OCI-M2 (cell line): ENCODE data around the gene SPG7.

ENCODE experiments used
- DNase-seq: peaks from one replicate; lab custom pipeline; 2025; ENCODE audit not compliant: unreplicated experiment; lab: John Stamatoyannopoulos, UW

SPG7 gene

DNA sequence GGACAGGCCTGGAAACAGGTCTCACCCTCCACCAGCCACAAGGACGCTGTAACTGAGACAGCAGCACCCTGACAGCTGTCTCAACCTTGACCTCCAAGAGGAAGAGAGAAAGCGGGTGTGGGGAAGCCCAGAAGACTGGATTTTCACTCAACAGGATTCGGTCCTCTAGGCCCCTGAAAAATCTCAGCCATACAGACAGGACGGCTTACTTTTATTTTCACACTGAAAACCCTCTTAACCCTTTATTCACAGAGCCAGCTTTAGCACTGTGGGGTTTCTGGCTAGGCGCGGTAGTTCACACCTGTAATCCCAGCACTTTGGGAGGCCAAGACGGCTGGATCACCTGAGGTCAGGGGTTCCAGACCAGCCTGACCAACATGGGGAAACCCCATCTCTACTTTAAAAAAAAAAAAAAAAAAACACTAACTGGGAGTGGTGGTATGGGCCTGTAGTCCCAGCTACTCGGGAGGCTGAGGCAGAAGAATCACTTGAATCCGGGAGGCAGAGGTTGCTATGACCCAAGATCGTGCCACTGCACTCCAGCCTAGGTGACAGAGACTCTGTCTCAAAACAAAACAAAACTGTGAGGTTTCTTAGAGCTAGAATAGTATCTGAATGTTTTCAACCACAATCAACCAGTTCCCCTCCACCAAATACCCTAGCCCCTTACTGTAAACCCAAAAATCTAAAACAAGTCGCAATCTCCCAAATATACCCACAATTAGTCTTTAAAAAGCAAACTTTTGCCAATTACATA, 23.1 kb upstream of the SPG7 start:
- DNase-seq = no peak

DNA sequence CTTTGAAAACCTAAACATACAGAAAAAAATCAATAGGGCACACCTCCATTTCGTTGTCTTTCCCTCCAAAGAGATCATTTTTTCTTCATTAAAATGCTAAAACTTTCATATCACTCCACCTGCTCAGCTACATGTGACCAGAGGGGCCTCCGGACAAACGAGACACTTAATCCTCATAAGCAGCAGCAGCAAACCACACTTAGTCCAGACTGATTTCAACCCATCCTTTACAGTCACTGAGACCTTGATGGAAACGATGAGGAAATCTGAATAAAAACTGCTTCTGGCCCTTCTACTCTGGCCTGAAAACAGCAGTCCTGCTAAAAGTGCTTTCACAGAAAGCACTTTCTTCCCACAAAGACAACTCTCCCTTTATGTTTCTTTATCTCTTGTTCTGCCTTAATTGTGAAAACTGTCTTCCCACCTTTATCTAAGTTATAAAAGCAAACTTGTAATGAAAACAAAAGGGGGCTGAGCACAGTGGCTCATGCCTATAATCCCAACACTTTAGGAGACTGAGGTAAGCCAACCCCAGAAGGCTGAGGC, 22.4 kb upstream of the SPG7 start:
- no peak for DNase-seq

DNA sequence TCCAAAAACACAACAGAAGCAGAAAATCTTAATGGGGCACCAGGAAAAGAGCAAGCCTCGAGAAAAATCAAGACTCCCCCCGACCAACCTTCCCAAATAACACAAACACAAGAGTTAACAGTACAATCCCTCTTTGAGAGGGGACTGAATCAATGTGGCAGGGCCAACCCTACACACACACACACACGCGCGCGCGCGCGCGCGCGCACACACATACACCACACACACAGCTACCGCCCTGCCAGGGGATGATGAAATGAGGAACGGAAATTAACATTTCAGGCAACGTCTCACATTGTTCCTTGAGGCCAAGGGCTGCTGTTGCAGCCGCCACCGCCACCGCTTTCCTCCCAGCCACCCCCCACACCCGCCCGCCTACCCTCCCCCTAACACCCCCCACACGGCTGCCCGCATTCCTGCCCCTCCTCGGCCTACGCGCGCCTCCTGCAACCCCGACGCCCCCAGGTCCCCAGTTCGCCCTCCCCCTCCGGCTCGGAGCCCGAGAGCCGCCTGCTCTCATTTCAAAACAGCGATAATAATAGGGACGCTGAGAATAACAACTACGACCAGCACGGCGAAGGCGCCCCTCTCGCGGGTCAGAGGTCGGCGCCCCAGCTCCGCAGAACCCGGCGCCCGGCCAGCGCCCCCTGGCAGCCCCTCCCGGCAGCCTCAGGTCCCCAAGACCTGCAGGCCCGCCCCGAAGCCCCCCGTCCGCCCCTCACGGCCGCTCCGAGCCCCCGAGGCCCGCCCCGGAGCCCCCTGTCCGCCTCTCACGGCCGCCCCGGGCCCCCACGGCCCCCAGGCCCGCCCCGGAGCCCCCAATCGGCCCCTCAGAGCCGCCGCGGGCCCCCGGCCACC, 18.9 kb upstream of the SPG7 start:
- DNase-seq = no peak

DNA sequence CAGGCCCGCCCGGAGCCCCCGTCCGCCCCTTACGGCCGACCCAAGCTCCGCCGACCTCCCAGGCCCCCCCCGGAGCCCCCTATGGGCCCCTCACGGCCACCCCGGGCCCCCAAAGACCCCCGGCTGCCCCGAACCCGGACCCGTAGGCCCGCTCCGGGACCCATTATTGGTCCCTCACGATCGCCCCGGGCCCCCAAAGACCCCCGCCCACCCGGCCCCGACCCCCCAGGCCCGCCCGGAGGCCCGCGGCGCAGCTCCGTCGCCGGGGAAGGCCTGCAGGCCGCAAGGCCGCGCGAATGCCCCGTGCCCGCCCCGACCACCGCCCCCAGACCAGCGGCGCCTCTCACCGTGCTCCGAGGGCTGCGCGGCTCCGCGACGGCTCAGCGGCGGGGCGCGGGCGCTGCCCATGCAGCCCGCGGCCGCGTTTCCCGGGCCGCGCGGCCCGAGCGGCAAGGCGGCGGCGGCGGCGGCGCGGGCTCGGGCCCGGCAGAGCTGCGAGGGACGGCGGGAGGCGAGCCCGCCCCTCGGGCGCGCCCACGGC, 18.2 kb upstream of the SPG7 start:
- no peak for DNase-seq

DNA sequence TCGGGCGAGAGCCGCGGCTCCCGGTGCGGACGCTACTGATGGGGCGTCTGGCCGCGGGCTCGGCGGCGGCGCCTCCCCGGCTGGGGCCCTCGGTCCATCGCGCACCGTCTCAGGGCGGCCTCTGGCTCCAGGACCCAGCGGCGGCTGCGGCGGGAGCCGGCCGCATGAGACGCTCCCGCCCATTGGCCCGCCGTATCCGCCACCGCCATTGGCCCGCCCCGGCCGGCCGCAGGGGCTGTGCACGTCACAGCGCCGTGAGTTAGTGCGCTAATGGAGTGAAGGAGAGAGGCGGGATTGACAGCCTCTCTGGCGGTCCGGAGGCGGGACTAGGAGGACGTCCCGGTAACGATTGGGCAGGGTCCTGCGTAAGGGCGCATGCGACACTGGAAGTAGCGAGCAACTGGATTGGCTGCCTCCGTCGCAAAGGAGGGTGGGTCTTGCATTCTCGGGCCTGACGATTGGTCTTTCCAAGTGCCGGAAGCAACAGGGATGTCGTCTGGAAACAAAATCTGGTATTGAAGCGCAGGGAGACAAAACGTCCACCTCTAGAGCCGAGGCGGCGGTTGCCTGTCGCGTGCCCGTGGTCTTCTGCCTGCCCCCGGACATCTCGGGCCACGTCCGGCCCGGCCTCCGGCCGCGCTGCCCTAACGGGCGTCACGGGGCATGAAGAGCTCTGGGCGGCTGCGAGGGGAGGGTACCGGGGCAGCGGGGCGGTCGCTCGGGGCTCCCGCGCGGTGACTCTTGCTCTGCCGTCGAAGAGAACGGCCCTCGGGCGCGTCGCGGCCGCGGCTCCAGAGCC, 17.6 kb upstream of the SPG7 start, which contains the start of gene ANKRD11:
Gene ANKRD11 (minus strand): TSS at position 123 of the 799 bp plus-strand sequence. CDS start 173,542 bp downstream, outside the sequence.
- DNase-seq = peak; percentile 89

DNA sequence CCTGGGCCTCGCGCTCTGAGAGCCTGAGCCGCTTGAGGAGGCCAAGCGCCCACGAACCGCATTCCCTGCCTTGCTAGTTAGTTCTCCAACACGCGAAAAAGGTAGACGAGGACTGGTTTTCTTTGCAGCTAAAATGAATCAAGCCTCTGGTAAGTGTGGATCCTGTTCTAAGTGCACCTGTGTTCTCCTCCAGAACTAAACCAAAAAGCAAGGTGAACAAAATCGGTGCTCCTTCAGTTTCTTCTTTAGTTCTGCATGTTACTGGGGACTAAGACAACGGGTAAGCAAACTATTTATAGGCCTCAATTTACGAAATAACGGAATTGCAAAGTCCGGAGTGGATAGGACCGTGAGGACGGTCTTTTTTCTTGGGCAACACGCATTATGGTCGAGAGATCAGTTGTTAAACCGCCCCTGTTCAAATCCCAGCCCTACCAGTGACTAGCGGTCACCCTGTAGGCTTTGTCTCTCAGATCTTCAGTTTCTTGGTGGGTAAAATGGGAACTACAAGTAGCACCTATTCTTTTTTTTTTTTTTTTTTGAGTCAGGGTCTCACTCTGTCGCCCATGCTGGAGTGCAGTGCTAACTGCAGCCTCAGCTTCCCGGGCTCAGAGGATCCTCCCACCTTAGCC, 16.8 kb upstream of the SPG7 start:
- no peak for DNase-seq

DNA sequence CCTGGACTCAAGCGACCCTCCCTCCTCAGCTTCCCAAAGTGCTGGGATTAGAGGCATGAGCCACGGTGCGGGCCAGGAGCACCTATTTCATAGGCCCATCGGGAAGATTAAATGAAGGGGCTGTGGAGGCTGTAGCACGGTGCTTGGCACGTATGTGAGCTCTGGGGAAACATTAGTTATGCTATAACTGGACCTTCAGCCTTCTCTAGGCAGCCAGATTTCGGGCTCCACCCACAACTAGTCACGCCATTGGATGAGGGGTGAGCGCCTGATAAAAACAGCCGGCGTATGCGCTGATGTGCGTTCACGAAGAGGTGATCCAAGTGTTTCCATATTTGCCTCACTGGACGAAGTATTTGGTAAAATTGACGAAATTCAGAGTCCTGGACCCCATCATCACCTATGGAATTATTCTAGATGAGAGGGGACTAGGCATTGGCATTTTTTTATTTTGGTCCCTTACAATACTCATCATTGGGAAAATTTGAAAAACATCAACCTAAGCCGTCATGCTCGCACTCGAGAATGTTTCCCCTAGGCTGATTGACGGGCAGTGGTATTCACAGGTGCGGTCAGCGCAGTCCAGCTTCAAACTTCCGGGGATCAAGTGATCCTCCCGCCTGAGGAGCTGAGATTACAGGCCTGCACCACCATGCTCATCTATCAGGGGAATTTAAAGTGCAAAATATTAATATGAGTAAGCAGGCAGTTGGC, 16.1 kb upstream of the SPG7 start:
- DNase-seq = no peak

DNA sequence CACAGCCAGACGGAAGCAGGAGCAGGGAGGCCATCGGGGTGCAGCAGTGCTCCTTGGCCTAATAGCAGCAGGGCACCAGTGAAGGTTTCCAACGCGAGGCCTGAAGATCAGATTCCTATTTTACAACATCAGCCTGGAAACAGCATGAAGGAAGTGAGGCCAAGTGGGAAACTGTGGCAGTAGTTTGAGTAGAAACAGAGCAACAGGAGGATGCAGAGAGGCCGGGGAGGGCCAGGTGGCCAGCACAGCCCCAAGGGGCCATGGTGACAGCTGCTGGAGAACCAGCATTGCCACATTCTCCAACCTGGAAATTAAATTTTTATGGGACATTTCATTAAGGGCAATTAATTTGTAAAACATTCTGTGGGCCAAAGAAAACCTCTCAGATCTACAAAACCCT, 14.4 kb upstream of the SPG7 start:
- no peak for DNase-seq

DNA sequence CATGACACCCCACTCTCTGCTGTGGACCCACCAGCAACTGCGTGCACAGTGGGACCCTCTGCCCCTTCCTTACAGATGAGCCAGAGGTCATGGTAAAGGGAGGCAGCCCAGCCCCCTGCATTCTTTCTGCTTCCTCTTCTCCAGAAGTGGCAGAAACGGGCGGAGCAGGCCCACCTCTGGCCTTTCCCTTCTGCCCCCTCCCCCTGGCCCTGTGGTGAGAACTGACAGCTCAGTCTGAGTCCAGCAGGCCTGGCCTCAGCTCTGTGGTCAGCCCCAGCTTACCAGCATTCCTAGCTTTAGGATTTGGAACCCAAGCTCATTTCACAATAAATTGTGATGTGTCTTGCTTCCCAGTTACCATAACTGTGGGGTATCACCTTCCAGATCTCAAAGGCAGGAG, 13.1 kb upstream of the SPG7 start:
- DNase-seq = no peak

DNA sequence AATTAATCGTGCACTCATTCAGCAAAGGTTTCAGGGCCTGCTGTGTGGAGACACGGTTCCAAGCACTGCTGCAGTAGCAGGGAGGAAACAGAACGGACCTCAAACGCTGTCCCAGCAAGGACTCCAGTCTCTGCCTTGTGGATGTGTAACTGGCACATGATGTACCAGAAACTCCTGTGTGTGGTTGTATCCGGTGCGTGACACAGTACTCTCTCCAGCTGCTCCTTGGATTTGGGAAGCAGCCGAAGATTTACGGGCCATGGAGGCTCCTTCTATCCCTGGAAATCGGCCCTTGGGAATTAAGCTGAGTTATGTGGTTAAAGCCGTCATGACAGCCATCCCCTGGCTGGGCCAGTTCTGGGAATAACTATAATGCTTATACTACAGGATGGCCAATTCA, 9.4 kb upstream of the SPG7 start:
- no peak for DNase-seq

DNA sequence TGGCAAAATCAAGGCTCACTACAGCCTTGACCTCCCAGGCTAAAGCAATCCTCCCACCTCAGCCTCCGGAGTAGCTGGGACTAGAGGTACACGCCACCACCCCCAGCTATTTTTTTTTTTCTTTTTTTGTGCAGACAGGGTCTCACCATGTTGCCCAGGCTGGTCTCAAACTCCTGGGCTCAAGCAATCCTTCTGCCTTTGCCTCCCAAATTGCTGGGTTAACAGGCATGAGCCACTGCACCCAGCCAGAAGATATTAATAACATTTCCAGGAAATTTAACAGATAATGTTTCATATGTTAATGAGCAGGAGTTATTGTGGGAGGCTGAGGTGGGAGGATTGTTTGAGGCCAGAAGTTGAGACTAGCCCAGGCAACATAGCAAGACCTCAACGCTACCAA, 8.4 kb upstream of the SPG7 start:
- DNase-seq = no peak

DNA sequence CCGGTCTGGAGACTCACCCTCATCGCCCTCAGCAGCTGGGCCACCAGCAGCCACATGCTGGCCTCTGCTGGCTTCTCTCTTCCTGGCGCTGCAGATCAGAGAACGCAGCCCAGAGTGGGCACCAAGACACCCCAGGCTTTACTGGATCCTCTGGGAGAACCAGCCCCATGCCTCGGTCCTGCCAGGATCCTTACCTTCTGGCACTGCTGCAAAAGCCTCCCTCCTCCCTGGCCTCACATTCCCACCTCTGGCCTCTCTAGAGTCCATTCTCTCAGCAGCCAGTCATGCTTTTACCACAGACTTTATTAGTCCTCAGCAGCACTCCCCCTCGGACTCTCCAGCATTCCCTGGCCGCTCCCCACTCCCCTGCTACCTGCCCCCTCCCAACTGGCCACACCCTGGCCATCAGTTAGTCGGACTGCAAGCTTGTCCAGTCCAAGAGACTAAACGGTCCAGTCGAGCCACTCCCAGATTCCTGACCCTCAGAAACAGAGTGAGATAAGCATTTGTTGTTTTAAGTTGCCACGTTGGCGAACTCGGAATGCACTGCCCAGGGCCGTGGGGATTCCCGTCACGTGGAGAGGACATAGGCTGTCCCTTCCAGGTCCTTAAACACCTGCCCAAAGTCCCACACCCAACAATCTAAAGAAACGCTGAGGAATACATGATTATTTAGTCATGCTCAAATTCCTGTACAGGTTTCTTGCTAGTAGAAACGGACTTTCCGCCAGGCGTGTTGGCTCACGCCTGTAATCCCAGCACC, 5.9 kb upstream of the SPG7 start:
- DNase-seq = no peak

DNA sequence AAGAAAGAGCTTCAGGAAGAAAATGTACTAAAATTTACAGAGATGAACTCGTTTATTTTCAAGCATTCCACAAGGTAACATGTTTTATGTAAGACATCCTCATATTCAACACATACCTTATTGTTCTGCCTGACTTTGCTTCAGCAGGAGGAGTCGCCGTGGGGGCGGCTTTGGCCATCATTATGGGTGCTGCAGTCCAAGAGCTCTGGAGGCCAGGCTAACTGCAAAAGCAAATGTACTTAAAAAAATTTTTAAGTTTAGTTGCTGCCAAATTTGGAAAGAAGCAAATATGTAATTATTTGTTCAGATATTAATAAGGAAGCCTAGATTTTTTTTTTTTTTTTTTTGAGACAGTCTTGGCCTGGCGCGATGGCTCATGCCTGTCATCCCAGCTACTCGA, 4.1 kb upstream of the SPG7 start:
- no peak for DNase-seq

DNA sequence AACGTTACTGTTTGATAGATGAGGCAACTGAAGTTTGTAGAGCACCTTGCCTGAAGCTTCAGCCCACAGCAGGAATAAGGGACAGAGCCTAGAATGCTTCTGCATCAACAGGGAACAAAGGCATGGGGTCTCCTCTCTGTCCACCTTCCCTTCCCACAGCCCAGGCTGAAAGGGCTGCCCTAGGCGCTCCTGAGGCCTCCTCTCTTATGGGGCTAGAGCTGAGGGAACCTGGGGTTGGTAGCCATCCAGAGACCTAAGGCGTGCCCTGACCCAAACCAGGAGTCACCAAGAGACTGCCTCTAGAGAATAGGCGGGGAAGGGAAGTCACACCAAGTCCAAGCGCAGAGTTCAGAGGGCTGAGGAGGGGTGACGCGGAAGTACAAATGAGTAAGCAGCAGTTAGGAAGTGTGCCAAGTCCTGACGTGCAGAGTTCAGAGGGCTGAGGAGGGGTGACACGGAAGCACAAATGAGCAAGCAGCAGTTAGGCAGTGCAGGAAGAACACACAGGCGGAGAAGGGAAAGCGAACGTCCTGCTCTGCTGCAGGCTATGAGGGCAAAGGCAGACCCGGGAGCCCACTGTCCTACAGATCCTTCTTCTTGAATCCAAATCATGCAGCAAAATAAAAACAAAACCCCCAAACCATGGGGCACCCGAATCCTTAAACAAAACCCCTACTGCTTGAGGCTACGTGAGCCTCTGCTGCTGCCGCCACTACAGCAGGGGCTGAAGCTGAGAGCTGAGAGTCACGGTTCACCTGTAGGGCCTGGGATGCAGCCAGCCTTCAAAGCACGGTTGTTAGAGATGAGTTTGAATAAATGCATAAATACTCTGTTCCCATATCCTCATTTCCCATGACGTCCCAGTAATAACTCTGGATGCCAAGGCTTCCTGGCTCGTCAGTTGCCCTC, 2.7 kb upstream of the SPG7 start:
- no peak for DNase-seq

DNA sequence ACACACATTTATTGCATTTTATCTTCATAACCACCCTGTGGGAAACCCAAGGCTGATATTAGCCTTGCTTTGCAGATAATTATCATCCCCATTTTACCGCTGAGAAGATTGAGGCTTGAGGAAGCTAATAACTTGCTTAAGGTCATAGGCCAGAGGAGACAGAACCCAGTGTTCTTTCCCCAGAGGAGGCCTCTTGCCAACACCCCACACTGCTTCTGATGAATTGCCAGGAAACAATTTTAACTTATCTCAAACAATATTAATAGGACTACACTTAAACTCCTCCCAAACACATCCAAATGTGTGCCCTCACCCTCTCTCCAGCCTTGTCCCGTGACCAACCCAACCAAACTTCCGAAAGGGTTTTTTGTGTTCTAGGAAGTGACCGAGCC, 2.1 kb upstream of the SPG7 start:
- DNase-seq = no peak

DNA sequence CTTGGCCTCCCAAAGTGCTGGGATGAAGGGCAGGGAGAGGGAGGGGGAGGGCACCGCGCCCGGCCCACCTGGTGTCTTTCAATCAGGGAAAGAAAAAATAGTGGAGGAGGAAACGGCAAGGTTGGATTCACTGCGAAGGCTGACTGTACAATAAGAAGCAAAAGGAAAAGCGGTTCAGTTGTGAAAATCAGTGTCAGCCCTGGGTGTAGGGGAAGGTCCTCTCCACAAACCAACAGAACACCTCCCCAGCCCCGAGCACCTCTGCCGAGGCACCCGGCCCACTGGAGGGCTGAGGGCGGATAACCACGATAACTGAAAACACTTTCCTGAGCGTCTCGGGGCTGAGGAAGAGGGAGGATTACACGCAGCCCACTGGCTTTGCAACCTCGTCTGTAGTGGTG, 1.4 kb upstream of the SPG7 start:
- DNase-seq = no peak

DNA sequence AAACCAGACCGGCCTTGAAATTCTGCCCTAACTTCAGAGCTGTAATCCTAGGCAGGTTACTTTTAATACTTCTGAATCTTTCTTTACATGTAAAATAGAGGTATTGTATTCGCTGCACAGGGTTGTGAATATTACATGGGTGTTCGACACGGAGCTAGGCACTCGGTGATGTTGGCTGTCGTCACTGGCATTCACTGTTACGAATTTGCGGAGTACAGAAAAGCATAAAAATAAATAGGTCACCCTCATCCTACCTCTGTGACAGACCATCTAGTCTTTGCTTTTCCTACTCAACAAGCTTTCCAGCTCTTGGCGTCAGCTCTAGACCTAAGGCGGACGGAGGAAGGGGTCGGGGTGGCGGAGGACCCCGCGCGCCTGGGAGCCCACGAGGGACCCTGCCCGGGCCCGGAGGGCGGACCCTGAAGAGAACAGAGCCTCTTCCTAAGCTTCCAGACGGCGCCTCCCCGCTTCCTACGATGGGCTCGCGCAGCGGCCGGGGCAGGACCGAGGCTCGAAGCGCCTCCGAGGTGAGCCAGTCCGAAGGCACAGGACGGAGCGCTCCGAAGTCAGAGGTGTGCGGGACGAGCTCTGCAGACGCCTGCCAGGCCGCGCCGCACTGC, 879 bp upstream of the SPG7 start:
- DNase-seq = no peak

DNA sequence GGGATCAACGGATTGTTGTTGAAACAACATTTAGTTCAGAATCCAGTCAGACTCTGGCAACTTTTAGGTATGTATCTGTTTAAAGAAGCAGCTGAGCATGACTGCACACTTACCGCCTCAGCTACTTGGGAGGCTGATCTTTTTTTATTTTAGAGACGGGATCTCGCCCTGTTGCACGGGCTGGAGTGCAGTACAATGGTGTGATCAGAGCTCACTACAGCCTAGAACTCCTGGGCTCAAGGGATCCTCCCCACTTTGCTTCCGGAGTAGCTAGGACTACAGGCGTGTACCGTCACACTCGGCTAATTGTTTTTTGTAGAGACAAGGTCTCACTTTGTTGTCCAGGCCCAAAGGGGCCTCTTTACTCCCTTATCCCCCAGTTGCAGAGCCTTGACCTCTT, 2.3 kb downstream of the SPG7 start:
- DNase-seq = no peak
